DOHH2 (cell line): ENCODE data around the gene MICAL3.

Experiments used
- H3F3A ChIP-seq: fragments of 200-600 bp; sonication (generic), shearing (Covaris generic); 2 replicates; pipeline ENCODE4 v1.6.0; 2016; ENCODE audit warnings: antibody characterized with exemption, mild to moderate bottlenecking; ENCODE audit not compliant: control insufficient read depth, insufficient read depth
- H3K27ac ChIP-seq: fragments of 200-600 bp; sonication (generic); 2 replicates; pipeline ENCODE4 v1.5.1; 2014; ENCODE audit warnings: low read depth, mild to moderate bottlenecking, low read length, moderate library complexity
- H3K27me3 ChIP-seq: fragments of 200-600 bp; sonication (generic); 2 replicates; pipeline ENCODE4 v1.6.1; 2014; ENCODE audit warnings: mild to moderate bottlenecking, low read length, mixed read lengths; ENCODE audit not compliant: control insufficient read depth
- H3K36me3 ChIP-seq: fragments of 200-600 bp; sonication (generic); 2 replicates; pipeline ENCODE4 v1.6.1; 2014; ENCODE audit warnings: mild to moderate bottlenecking, low read length, moderate library complexity, mixed read lengths; ENCODE audit not compliant: control insufficient read depth
- H3K4me1 ChIP-seq: fragments of 200-600 bp; sonication (generic); 2 replicates; pipeline ENCODE4 v1.6.1; 2014; ENCODE audit warnings: mild to moderate bottlenecking, low read length, mixed read lengths; ENCODE audit not compliant: control insufficient read depth
- H3K4me2 ChIP-seq: fragments of 200-600 bp; sonication (generic); 2 replicates; pipeline ENCODE4 v1.6.0; 2014; ENCODE audit warnings: mild to moderate bottlenecking, low read length, moderate library complexity
- H3K4me3 ChIP-seq: fragments of 200-600 bp; sonication (generic); 2 replicates; pipeline ENCODE4 v1.5.1; 2014; ENCODE audit warnings: mild to moderate bottlenecking, low read length, mixed read lengths
- H3K79me2 ChIP-seq: fragments of 200-600 bp; sonication (generic); 2 replicates; pipeline ENCODE4 v1.6.1; 2014; ENCODE audit warnings: mild to moderate bottlenecking, low read length, mixed read lengths; ENCODE audit not compliant: control insufficient read depth
- H3K9me2 ChIP-seq: fragments of 200-600 bp; sonication (generic); replicated peaks from 2 replicates; pipeline ENCODE4 v1.6.1; 2014; ENCODE audit warnings: mild to moderate bottlenecking, low read length, mixed read lengths; ENCODE audit not compliant: control insufficient read depth
- H3K9me3 ChIP-seq: fragments of 200-600 bp; sonication (generic); 2 replicates; pipeline ENCODE4 v1.6.1; 2014; ENCODE audit warnings: antibody characterized with exemption, low read length, mixed read lengths; ENCODE audit not compliant: control insufficient read depth, insufficient read depth
- H4K20me1 ChIP-seq: fragments of 200-600 bp; sonication (generic); 2 replicates; pipeline ENCODE4 v1.6.0; 2014; ENCODE audit warnings: low read depth, mild to moderate bottlenecking, antibody characterized with exemption, low read length, moderate library complexity; ENCODE audit not compliant: control insufficient read depth, insufficient read depth
- EZH2phosphoT487 ChIP-seq: fragments of 200-600 bp; sonication (generic); IDR thresholded peaks from 2 replicates; pipeline ENCODE4 v1.6.1; 2017; ENCODE audit warnings: borderline replicate concordance, mild to moderate bottlenecking, antibody characterized with exemption, low read length, moderate library complexity, mixed read lengths
- TF ChIP-seq, protein P1 (sequence below): fragments of 200-600 bp; sonication (generic); IDR thresholded peaks from one replicate; pipeline ENCODE4 v1.5.1; 2014; ENCODE audit warnings: antibody characterized with exemption, mild to moderate bottlenecking, low read depth, low read length; ENCODE audit not compliant: poor library complexity, severe bottlenecking

MICAL3 gene

DNA sequence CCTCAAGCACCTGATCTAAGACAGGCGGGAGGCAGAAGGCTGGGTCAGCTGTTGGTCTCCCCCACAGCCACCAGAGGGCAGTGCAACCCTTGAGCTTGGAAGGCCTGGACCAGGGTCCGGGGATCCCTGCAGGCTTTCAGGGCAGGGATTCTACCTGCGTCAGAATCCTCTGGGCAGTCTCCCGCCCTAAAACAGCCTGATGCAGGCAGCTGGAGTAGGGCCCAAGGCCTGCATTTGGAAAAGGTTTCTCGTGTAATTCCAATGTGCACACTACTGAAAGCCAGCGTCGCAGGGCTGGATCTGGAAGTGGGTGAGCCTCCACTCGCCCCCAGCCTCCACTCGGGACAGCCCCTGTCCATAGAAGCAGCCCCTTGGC, 281.8 kb downstream of the MICAL3 start:
- H3K79me2 ChIP-seq, result no peaks in the 10 kb centered on the region
- peaks cover 3% of the 10 kb centered on the region; the same call in 1 of the 2 replicates for H3K4me1 ChIP-seq
- no peak for TF ChIP-seq EZH2phosphoT487
- TF ChIP-seq, protein P1, sequence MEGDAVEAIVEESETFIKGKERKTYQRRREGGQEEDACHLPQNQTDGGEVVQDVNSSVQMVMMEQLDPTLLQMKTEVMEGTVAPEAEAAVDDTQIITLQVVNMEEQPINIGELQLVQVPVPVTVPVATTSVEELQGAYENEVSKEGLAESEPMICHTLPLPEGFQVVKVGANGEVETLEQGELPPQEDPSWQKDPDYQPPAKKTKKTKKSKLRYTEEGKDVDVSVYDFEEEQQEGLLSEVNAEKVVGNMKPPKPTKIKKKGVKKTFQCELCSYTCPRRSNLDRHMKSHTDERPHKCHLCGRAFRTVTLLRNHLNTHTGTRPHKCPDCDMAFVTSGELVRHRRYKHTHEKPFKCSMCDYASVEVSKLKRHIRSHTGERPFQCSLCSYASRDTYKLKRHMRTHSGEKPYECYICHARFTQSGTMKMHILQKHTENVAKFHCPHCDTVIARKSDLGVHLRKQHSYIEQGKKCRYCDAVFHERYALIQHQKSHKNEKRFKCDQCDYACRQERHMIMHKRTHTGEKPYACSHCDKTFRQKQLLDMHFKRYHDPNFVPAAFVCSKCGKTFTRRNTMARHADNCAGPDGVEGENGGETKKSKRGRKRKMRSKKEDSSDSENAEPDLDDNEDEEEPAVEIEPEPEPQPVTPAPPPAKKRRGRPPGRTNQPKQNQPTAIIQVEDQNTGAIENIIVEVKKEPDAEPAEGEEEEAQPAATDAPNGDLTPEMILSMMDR, result peak; percentile 80
- no peaks in the 10 kb centered on the region for H3K9me2 ChIP-seq
- no peak overlapping the region for H3K4me2 ChIP-seq
- peaks cover 25% of the 10 kb centered on the region for H3K36me3 ChIP-seq
- peaks cover 3% of the 10 kb centered on the region; the same call in 1 of the 2 replicates for H4K20me1 ChIP-seq
- no peak overlapping the region for H3K27ac ChIP-seq
- no peaks in the 10 kb centered on the region for H3F3A ChIP-seq
- H3K4me3 ChIP-seq, result no peak overlapping the region
- no peaks in the 10 kb centered on the region for H3K9me3 ChIP-seq
- no peaks in the 10 kb centered on the region for H3K27me3 ChIP-seq

DNA sequence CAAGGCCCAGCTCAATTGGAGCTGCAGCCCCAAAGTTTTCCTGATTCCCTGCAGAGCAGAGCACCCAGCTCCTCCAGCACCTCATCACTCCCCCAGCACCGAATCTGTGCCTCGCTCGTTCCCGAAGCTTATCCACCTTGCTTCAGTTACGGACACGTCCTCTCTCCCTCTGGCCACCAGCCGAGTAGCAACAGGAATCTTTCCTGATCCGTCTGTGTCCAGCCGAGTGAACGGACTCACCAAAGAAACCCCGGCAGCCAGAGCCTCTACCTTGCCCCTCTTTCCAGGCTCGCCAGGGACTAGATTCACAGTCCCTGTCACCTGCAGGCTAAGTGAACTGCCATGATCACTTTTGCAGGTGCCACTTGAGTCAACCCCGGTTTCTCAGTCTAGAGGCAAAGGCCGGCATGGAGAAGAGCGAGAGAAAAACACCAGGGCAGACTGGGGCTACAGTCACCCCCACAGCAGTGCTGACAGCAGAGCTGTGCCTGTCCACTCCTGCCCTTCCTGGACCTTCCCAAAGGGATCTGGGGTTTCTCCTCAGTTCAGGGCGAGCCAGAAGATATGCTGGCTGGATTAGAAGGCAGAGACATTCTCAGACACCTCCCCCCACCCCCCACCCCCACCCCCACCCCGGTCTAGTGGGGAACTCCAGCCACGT, 282.4 kb downstream of the MICAL3 start:
- no peaks in the 10 kb centered on the region for H3K79me2 ChIP-seq

DNA sequence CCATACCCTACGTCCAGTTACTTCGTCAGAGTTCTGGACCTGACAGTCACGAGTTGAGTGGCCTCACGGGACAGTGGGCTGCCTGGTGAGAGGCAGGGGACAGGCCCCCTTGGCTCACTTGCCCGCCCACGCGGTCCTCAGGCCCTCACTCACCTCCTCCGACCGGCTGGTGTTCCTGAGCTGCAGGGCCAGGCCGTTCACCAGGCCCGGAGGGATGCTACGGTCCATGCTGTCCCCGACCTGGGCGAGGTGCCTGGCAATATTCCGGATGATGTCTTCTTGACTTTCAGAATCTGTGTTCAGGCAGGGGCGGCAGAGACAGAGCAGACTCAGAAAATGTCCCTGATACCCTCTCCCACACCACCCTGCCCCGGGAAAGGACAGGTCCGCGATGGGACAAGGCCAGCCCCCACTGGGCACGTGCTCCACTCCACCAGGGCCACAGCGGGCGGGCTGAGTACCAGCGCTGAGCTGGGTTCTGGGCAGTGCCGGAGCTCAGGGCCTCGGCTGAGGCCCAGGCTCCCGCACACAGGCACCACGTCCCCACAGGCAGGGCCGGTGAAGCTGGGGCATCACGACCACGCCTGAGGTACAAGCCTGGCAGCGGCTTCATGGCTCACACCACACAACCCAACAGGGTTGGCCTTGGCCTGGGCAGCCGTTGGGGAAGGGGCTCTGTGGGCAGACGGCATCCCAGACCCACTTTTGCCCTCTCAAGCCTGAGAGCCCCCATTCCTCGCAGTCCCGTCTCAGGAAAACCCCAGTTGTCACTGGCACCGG, 285.0 kb downstream of the MICAL3 start:
- H3K36me3 ChIP-seq, result peaks cover 41% of the 10 kb centered on the region
- H3K27ac ChIP-seq, result no peak overlapping the region
- no peaks in the 10 kb centered on the region for H3K9me3 ChIP-seq
- no peaks in the 10 kb centered on the region for H3K79me2 ChIP-seq
- no peaks in the 10 kb centered on the region for H3K9me2 ChIP-seq
- H3F3A ChIP-seq, result no peaks in the 10 kb centered on the region
- no peaks in the 10 kb centered on the region for H3K27me3 ChIP-seq
- no peak for TF ChIP-seq EZH2phosphoT487
- TF ChIP-seq, protein P1, result no peak
- no peak overlapping the region for H3K4me2 ChIP-seq
- peaks cover 3% of the 10 kb centered on the region; the same call in 1 of the 2 replicates for H4K20me1 ChIP-seq
- H3K4me1 ChIP-seq, result peaks cover 3% of the 10 kb centered on the region; the same call in 1 of the 2 replicates
- no peak overlapping the region for H3K4me3 ChIP-seq

More for the DNA sequence above, 282.4 kb downstream of the MICAL3 start:
- H3K9me2 ChIP-seq, result no peaks in the 10 kb centered on the region
- H4K20me1 ChIP-seq, result peaks cover 3% of the 10 kb centered on the region; the same call in 1 of the 2 replicates
- TF ChIP-seq, protein P1, result no peak
- no peak for TF ChIP-seq EZH2phosphoT487
- H3K27ac ChIP-seq, result no peak overlapping the region
- no peaks in the 10 kb centered on the region for H3F3A ChIP-seq
- H3K36me3 ChIP-seq, result peaks cover 25% of the 10 kb centered on the region
- H3K27me3 ChIP-seq, result no peaks in the 10 kb centered on the region
- H3K4me3 ChIP-seq, result no peak overlapping the region
- no peaks in the 10 kb centered on the region for H3K9me3 ChIP-seq
- peaks cover 3% of the 10 kb centered on the region; the same call in 1 of the 2 replicates for H3K4me1 ChIP-seq
- H3K4me2 ChIP-seq, result no peak overlapping the region
